ENCODE data around the gene RAB3B.
"Not testable (repeated sequence)": the region's sequence is repeated elsewhere in the genome, so short reads cannot be mapped to it uniquely, and the experiment has no call there.

RAB3B gene

GRCh38 chr1:51988254-51988653 lies 2.2 kb downstream of the RAB3B start:
- DNase-seq, result no peak

- no peak for DNase-seq
Measured at GRCh38 chr1:51986718-51987117, 3.8 kb downstream of the RAB3B start.

- no peak for DNase-seq
Measured at GRCh38 chr1:51982161-51982560, 8.3 kb downstream of the RAB3B start.

- no peak for DNase-seq
Measured at GRCh38 chr1:51981555-51981954, 8.9 kb downstream of the RAB3B start.

GRCh38 chr1:51978099-51978498 lies 12.4 kb downstream of the RAB3B start:
- no peak for DNase-seq

GRCh38 chr1:51976846-51977602 lies 13.5 kb downstream of the RAB3B start:
- DNase-seq, result no peak

GRCh38 chr1:51973587-51974474 lies 16.7 kb downstream of the RAB3B start:
- DNase-seq, result no peak

GRCh38 chr1:51969038-51969705 lies 21.3 kb downstream of the RAB3B start:
- no peak for DNase-seq

GRCh38 chr1:51968632-51969031 lies 21.9 kb downstream of the RAB3B start:
- no peak for DNase-seq

- not testable (repeated sequence) for DNase-seq
Measured at GRCh38 chr1:51967213-51967791, 23.2 kb downstream of the RAB3B start.

- no peak for DNase-seq
Measured at GRCh38 chr1:51966559-51966958, 23.9 kb downstream of the RAB3B start.

GRCh38 chr1:51964309-51964696 lies 26.2 kb downstream of the RAB3B start:
- no peak for DNase-seq

GRCh38 chr1:51963592-51964308 lies 26.8 kb downstream of the RAB3B start:
- DNase-seq, result no peak

GRCh38 chr1:51962486-51963356 lies 27.8 kb downstream of the RAB3B start:
- DNase-seq, result no peak

GRCh38 chr1:51961954-51962353 lies 28.5 kb downstream of the RAB3B start:
- DNase-seq, result no peak

GRCh38 chr1:51961231-51961630 lies 29.3 kb downstream of the RAB3B start:
- DNase-seq, result no peak

- no peak for DNase-seq
Measured at GRCh38 chr1:51960262-51960661, 30.2 kb downstream of the RAB3B start.

GRCh38 chr1:51958824-51959223 lies 31.7 kb downstream of the RAB3B start:
- DNase-seq, result no peak

GRCh38 chr1:51957618-51958017 lies 32.9 kb downstream of the RAB3B start:
- DNase-seq, result no peak

GRCh38 chr1:51956528-51957509 lies 33.7 kb downstream of the RAB3B start:
- no peak for DNase-seq

Data from activated CD8-positive, alpha-beta memory T cell treated with anti-CD3 and anti-CD28 coated beads, Interleukin-2, amount 50 U/mL, for 4 hours (primary cell).